GM19463 (cell line): ENCODE measurements around the gene RPS6KA2.

Experiments used
- ATAC-seq: cut with Tn5 transposase; IDR thresholded peaks from one replicate; pipeline ENCODE4 v1.9.1; 2021; ENCODE audit warnings: mild to moderate bottlenecking, moderate library complexity; ENCODE audit not compliant: unreplicated experiment

The RPS6KA2 gene

GRCh38 chr6:166578536-166579236 is 48.4 kb downstream of the RPS6KA2 start:
- ATAC-seq, result no peak

- ATAC-seq, result no peak
Measured at GRCh38 chr6:166575205-166575604, 51.8 kb downstream of the RPS6KA2 start.

- ATAC-seq, result no peak
Measured at GRCh38 chr6:166573511-166574216, 53.4 kb downstream of the RPS6KA2 start.

- ATAC-seq, result no peak
Measured at GRCh38 chr6:166572370-166573261, 54.4 kb downstream of the RPS6KA2 start.

GRCh38 chr6:166570929-166571713 is 55.9 kb downstream of the RPS6KA2 start:
- no peak for ATAC-seq

GRCh38 chr6:166569206-166569605 is 57.8 kb downstream of the RPS6KA2 start:
- ATAC-seq, result no peak

GRCh38 chr6:166567813-166568212 is 59.2 kb downstream of the RPS6KA2 start:
- ATAC-seq, result no peak

- ATAC-seq, result no peak
Measured at GRCh38 chr6:166567107-166567506, 59.9 kb downstream of the RPS6KA2 start.

GRCh38 chr6:166566026-166567011 is 60.7 kb downstream of the RPS6KA2 start:
- no peak for ATAC-seq

- no peak for ATAC-seq
Measured at GRCh38 chr6:166565084-166565967, 61.7 kb downstream of the RPS6KA2 start.

GRCh38 chr6:166563805-166564204 is 63.2 kb downstream of the RPS6KA2 start:
- no peak for ATAC-seq

- ATAC-seq, result no peak
Measured at GRCh38 chr6:166563200-166563599, 63.9 kb downstream of the RPS6KA2 start.

GRCh38 chr6:166562726-166563125 is 64.3 kb downstream of the RPS6KA2 start:
- ATAC-seq, result no peak

GRCh38 chr6:166561771-166562359 is 65.2 kb downstream of the RPS6KA2 start:
- no peak for ATAC-seq

GRCh38 chr6:166560222-166560621 is 66.8 kb downstream of the RPS6KA2 start:
- ATAC-seq, result no peak

- no peak for ATAC-seq
Measured at GRCh38 chr6:166559662-166560061, 67.4 kb downstream of the RPS6KA2 start.

- no peak for ATAC-seq
Measured at GRCh38 chr6:166559211-166559610, 67.8 kb downstream of the RPS6KA2 start.
